WTC11 (cell line): ENCODE measurements around the gene TMUB1.

Experiments used
- ATF2 ChIP-seq: sonication (generic); formaldehyde crosslinking; IDR thresholded peaks from 2 replicates; pipeline ENCODE4 v1.8.1; 2022; ENCODE audit warnings: low read depth, missing genetic modification reagents, borderline replicate concordance
- ATF3 ChIP-seq: sonication (generic); formaldehyde crosslinking; conservative IDR thresholded peaks from 2 replicates; pipeline ENCODE4 v1.8.1; 2022; ENCODE audit warnings: mild to moderate bottlenecking, missing genetic modification reagents
- CTCF ChIP-seq: fragments of 200-600 bp; IDR thresholded peaks from 2 replicates; pipeline ENCODE4 v1.8.0; 2022; ENCODE audit warnings: antibody characterized with exemption
- SMAD4 ChIP-seq: sonication (generic); formaldehyde crosslinking; IDR thresholded peaks from 2 replicates; pipeline ENCODE4 v1.8.0; 2022; ENCODE audit warnings: mild to moderate bottlenecking, missing genetic modification reagents
- SP1 ChIP-seq: sonication (generic); formaldehyde crosslinking; conservative IDR thresholded peaks from 2 replicates; pipeline ENCODE4 v1.8.1; 2022; ENCODE audit warnings: missing genetic modification reagents
- USF1 ChIP-seq: sonication (generic); formaldehyde crosslinking; IDR thresholded peaks from 2 replicates; pipeline ENCODE4 v1.8.0; 2022; ENCODE audit warnings: mild to moderate bottlenecking, missing genetic modification reagents
- ZNF263 ChIP-seq: sonication (generic); formaldehyde crosslinking; IDR thresholded peaks from 2 replicates; pipeline ENCODE4 v1.8.1; 2022; ENCODE audit warnings: low read depth, mild to moderate bottlenecking, moderate library complexity, missing genetic modification reagents
- ZNF423 ChIP-seq: fragments of 250-450 bp; sonication (Bioruptor Pico); IDR thresholded peaks from 2 replicates; pipeline ENCODE4 v2.1.2; 2022; ENCODE audit warnings: mild to moderate bottlenecking, moderate library complexity
- TF ChIP-seq, protein P1 (sequence below): sonication (generic); formaldehyde crosslinking; IDR thresholded peaks from 2 replicates; pipeline ENCODE4 v1.8.0; 2023; ENCODE audit warnings: mild to moderate bottlenecking, missing genetic modification reagents
- TF ChIP-seq, protein P2 (sequence below): sonication (generic); formaldehyde crosslinking; IDR thresholded peaks from 2 replicates; pipeline ENCODE4 v1.8.1; 2023; ENCODE audit warnings: mild to moderate bottlenecking, missing genetic modification reagents, borderline replicate concordance
- TF ChIP-seq, protein P3 (sequence below): sonication (generic); formaldehyde crosslinking; IDR thresholded peaks from 2 replicates; pipeline ENCODE4 v1.8.0; 2022; ENCODE audit warnings: mild to moderate bottlenecking, missing genetic modification reagents

DNA sequence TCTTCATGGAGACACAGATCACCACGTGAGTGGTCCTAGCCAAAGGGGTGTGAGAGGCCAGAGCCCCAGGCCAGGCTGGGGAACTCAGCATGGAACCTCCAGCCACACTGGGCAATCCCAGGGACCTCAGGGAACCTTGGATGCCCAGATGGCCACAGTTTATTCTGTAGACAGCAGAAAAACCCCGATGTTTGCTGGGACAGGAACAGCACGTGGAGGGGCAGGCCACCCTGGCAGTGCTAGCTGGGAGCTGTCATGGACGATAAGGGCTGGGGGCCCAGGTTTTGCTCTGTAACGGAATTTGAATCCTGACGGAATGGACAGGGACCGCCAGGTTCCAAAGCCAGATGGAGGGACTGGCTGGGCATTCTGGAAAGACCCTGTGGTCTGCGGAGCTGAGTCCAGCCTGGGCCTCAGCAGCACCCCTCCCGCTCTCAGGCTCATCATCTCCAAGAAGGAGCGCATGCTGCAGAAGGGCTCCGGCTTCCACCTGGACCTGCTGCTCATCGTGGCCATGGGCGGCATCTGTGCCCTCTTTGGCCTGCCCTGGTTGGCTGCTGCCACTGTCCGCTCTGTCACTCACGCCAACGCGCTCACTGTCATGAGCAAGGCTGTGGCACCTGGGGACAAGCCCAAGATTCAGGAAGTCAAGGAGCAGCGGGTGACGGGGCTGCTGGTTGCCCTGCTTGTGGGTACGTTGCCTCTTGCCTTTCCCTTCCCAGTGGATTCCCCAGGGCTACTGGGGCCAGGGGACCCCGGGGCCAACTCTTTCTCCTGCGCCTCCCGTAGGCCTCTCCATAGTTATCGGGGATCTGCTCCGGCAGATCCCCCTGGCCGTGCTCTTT lies 8.3 kb downstream of the TMUB1 start:
- TF ChIP-seq, protein P1, sequence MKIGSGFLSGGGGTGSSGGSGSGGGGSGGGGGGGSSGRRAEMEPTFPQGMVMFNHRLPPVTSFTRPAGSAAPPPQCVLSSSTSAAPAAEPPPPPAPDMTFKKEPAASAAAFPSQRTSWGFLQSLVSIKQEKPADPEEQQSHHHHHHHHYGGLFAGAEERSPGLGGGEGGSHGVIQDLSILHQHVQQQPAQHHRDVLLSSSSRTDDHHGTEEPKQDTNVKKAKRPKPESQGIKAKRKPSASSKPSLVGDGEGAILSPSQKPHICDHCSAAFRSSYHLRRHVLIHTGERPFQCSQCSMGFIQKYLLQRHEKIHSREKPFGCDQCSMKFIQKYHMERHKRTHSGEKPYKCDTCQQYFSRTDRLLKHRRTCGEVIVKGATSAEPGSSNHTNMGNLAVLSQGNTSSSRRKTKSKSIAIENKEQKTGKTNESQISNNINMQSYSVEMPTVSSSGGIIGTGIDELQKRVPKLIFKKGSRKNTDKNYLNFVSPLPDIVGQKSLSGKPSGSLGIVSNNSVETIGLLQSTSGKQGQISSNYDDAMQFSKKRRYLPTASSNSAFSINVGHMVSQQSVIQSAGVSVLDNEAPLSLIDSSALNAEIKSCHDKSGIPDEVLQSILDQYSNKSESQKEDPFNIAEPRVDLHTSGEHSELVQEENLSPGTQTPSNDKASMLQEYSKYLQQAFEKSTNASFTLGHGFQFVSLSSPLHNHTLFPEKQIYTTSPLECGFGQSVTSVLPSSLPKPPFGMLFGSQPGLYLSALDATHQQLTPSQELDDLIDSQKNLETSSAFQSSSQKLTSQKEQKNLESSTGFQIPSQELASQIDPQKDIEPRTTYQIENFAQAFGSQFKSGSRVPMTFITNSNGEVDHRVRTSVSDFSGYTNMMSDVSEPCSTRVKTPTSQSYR (CRISPR knock-in tag): no peak
- TF ChIP-seq SP1 (CRISPR knock-in tag) (no peak), ZNF263 (no peak), USF1 (CRISPR knock-in tag) (no peak), CTCF (no peak), SMAD4 (no peak), ATF3 (no peak), ZNF423 (no peak), ATF2 (CRISPR knock-in tag) (no peak)
- TF ChIP-seq, protein P2, sequence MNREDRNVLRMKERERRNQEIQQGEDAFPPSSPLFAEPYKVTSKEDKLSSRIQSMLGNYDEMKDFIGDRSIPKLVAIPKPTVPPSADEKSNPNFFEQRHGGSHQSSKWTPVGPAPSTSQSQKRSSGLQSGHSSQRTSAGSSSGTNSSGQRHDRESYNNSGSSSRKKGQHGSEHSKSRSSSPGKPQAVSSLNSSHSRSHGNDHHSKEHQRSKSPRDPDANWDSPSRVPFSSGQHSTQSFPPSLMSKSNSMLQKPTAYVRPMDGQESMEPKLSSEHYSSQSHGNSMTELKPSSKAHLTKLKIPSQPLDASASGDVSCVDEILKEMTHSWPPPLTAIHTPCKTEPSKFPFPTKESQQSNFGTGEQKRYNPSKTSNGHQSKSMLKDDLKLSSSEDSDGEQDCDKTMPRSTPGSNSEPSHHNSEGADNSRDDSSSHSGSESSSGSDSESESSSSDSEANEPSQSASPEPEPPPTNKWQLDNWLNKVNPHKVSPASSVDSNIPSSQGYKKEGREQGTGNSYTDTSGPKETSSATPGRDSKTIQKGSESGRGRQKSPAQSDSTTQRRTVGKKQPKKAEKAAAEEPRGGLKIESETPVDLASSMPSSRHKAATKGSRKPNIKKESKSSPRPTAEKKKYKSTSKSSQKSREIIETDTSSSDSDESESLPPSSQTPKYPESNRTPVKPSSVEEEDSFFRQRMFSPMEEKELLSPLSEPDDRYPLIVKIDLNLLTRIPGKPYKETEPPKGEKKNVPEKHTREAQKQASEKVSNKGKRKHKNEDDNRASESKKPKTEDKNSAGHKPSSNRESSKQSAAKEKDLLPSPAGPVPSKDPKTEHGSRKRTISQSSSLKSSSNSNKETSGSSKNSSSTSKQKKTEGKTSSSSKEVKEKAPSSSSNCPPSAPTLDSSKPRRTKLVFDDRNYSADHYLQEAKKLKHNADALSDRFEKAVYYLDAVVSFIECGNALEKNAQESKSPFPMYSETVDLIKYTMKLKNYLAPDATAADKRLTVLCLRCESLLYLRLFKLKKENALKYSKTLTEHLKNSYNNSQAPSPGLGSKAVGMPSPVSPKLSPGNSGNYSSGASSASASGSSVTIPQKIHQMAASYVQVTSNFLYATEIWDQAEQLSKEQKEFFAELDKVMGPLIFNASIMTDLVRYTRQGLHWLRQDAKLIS: no peak
- TF ChIP-seq, protein P3, sequence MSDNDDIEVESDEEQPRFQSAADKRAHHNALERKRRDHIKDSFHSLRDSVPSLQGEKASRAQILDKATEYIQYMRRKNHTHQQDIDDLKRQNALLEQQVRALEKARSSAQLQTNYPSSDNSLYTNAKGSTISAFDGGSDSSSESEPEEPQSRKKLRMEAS (CRISPR knock-in tag): no peak
